K562 (cell line): ENCODE results near the gene TESMIN. TPM values are rescaled to one million over a fixed set of nuclear protein-coding genes. Genes with fewer than 3 reads are reported as not detected.

ENCODE experiments used
- ATAC-seq: fragments of 200-7000 bp; cut with Tn5 transposase; 3 replicates; pipeline ENCODE4 v1.9.1; 2020; ENCODE audit warnings: moderate library complexity
- BruUV-seq: library from RNA; stranded (reverse); fragments of 400-500 nt; replicated peaks from 2 replicates; lab custom pipeline; 2021; lab: Mats Ljungman, UMichigan
- CTCF ChIA-PET: fragments of 300-600 bp; formaldehyde crosslinking; extraction: SDS; loops from one replicate; lab custom pipeline; 2021; ENCODE audit warnings: low intra/inter-chr PET ratio; lab: Yijun Ruan, JAX
- POLR2A ChIA-PET: fragments of 300-600, 350-650 bp; sonication (Branson Sonifier 250); formaldehyde crosslinking; extraction: SDS; loops from one replicate; lab custom pipeline; 2021; ENCODE audit warnings: antibody characterized with exemption, inconsistent platforms; lab: Yijun Ruan, JAX
- DNase-seq, 4 experiments: peaks; one replicate each; pipeline versions ENCODE4 v3.0.0 to v3.0.0-alpha.2; 2011 to 2018; ENCODE audit warnings: low spot score in 3 of 4, mixed read lengths in 3 of 4; ENCODE audit errors: extremely low read depth in 1 of 4
- FAIRE-seq: peaks from 2 replicates; lab custom pipeline; 2011; peaks lifted over from hg19 to GRCh38; lab: Jason Lieb, UNC
- H2AFZ ChIP-seq: 2 replicates; pipeline ENCODE4 v1.6.0; 2011; ENCODE audit warnings: low read depth, low read length, control low read depth, inconsistent platforms
- H3K27ac ChIP-seq: fragments of 200-600 bp; 3 replicates; pipeline ENCODE4 v1.8.0; 2011; ENCODE audit warnings: low read depth, mild to moderate bottlenecking, control low read depth, inconsistent platforms, low read length, moderate library complexity, mixed read lengths; ENCODE audit errors: extremely low read depth
- H3K27me3 ChIP-seq, 2 experiments: fragments of 300-600 bp in 1 of 2; 2 replicates in 1 of 2; 3 replicates in 1 of 2; pipeline versions ENCODE4 v1.6.0 to v1.8.0; 2011; ENCODE audit warnings: inconsistent platforms in 2 of 2, low read length in 2 of 2, mild to moderate bottlenecking in 1 of 2, mixed read lengths in 1 of 2, moderate library complexity in 1 of 2; ENCODE audit not compliant: control insufficient read depth in 2 of 2, insufficient read depth in 2 of 2
- H3K36me3 ChIP-seq: fragments of 300-600 bp; 3 replicates; pipeline ENCODE4 v1.8.0; 2011; ENCODE audit warnings: mild to moderate bottlenecking, low read length, inconsistent platforms; ENCODE audit not compliant: control insufficient read depth, insufficient read depth
- H3K4me1 ChIP-seq, 2 experiments: fragments of 200-600 bp in 1 of 2; replicated peaks in 1 of 2; 2 replicates in 1 of 2; 3 replicates in 1 of 2; pipeline versions ENCODE4 v1.5.1 to v1.8.0; 2011; ENCODE audit warnings: inconsistent platforms in 2 of 2, low read length in 2 of 2, mild to moderate bottlenecking in 1 of 2, mixed read lengths in 1 of 2, moderate library complexity in 1 of 2; ENCODE audit not compliant: control insufficient read depth in 2 of 2, insufficient read depth in 2 of 2
- H3K4me2 ChIP-seq: 2 replicates; pipeline ENCODE4 v1.6.1; 2011; ENCODE audit warnings: low read length, control low read depth, inconsistent platforms, mixed read lengths; ENCODE audit not compliant: insufficient read depth
- H3K4me3 ChIP-seq: fragments of 200-600 bp; sonication (generic), shearing (Covaris generic); 2 replicates; pipeline ENCODE4 v1.5.1; 2016; ENCODE audit warnings: control low read depth, inconsistent platforms
- H3K79me2 ChIP-seq: fragments of 200-600 bp; 3 replicates; pipeline ENCODE4 v1.8.0; 2011; ENCODE audit warnings: low read length, inconsistent platforms; ENCODE audit not compliant: control insufficient read depth, insufficient read depth
- H3K9ac ChIP-seq, 2 experiments: 2 replicates each; pipeline versions ENCODE4 v1.6.0 to v1.6.1; 2011; ENCODE audit warnings: low read depth in 2 of 2, low read length in 2 of 2, control low read depth in 1 of 2, inconsistent platforms in 1 of 2, mild to moderate bottlenecking in 1 of 2, mixed read lengths in 1 of 2; ENCODE audit not compliant: insufficient read depth in 1 of 2
- H3K9me1 ChIP-seq: one replicate; pipeline ENCODE4 v1.6.0; 2011; ENCODE audit warnings: inconsistent platforms, mild to moderate bottlenecking, low read length, moderate library complexity; ENCODE audit not compliant: control insufficient read depth, insufficient read depth
- H3K9me3 ChIP-seq: replicated peaks from 2 replicates; pipeline ENCODE4 v1.5.1; 2011; ENCODE audit warnings: low read depth, low read length, inconsistent platforms; ENCODE audit not compliant: control insufficient read depth, insufficient read depth
- H4K20me1 ChIP-seq: replicated peaks from 2 replicates; pipeline ENCODE4 v1.6.1; 2011; ENCODE audit warnings: low read length, inconsistent platforms, mixed read lengths; ENCODE audit not compliant: control insufficient read depth, insufficient read depth
- BDP1 ChIP-seq: IDR thresholded peaks from 3 replicates; pipeline ENCODE4 v1.6.1; 2011; ENCODE audit not compliant: insufficient read length, insufficient read depth
- CEBPB ChIP-seq: fragments of 450-650 bp; IDR thresholded peaks from 2 replicates; pipeline ENCODE4 v1.6.1; 2016; ENCODE audit warnings: missing genetic modification characterization, missing compliant biosample characterization
- HSF4 ChIP-seq: fragments of 250-450 bp; sonication (Bioruptor Pico); IDR thresholded peaks from 2 replicates; pipeline ENCODE4 v2.1.2; 2022; ENCODE audit warnings: mild to moderate bottlenecking, moderate library complexity, borderline replicate concordance
- LEF1 ChIP-seq: fragments of 450-650 bp; IDR thresholded peaks from 2 replicates; pipeline ENCODE4 v1.6.1; 2016; ENCODE audit warnings: mild to moderate bottlenecking
- MCM7 ChIP-seq, 2 experiments: fragments of 450-650 bp; IDR thresholded peaks; 2 replicates each; pipeline ENCODE4 v1.6.1; 2016 to 2018
- MTA1 ChIP-seq: fragments of 450-650 bp; IDR thresholded peaks from 2 replicates; pipeline ENCODE4 v1.6.1; 2017; ENCODE audit warnings: borderline replicate concordance
- MXD1 ChIP-seq: fragments of 250-450 bp; sonication (Bioruptor Pico); IDR thresholded peaks from 2 replicates; pipeline ENCODE4 v1.8.0; 2021; ENCODE audit warnings: borderline replicate concordance, mild to moderate bottlenecking, moderate library complexity; ENCODE audit not compliant: poor library complexity, severe bottlenecking
- NFRKB ChIP-seq: fragments of 450-650 bp; IDR thresholded peaks from 2 replicates; pipeline ENCODE4 v1.6.1; 2016; ENCODE audit warnings: low read depth
- SMAD4 ChIP-seq: fragments of 250-450 bp; sonication (Bioruptor Pico); conservative IDR thresholded peaks from 2 replicates; pipeline ENCODE4 v1.8.0; 2021; ENCODE audit warnings: inconsistent platforms, mild to moderate bottlenecking, moderate library complexity
- TGIF2 ChIP-seq: sonication (generic); formaldehyde crosslinking; IDR thresholded peaks from 2 replicates; pipeline ENCODE4 v1.8.1; 2022; ENCODE audit warnings: mild to moderate bottlenecking, missing genetic modification reagents, moderate library complexity
- ZNF583 ChIP-seq: fragments of 250-450 bp; sonication (Bioruptor Pico); IDR thresholded peaks from 2 replicates; pipeline ENCODE4 v1.4.0; 2020
- WGBS: fragments of 100-300 bp; shearing (Covaris generic); methylation state at CpG from one replicate; pipeline ENCODE4 v1.1.6; 2016; ENCODE audit warnings: low coverage, mixed read lengths; ENCODE audit not compliant: insufficient coverage; ENCODE audit errors: missing lambda C conversion rate; 5-methylcytosine and 5-hydroxymethylcytosine counted together
- in situ Hi-C: fragments of 300-500 bp; cut with MboI; formaldehyde crosslinking; loops from 4 replicates; pipeline ENCODE4 v1.15.0; 2018; ENCODE audit warnings: inconsistent platforms, mixed read lengths
- intact Hi-C: fragments of 100-400 bp; cut with micrococcal nuclease; formaldehyde crosslinking; loops from 2 replicates; pipeline ENCODE4 v1.14.2; 2022
- polyA plus RNA-seq, 8 experiments: library from polyadenylated mRNA; depleted of rRNA in 4 of 8; stranded (reverse) in 5 of 8; unstranded in 3 of 8; fragments of >200 nt; fragmentation: Nextera tagmentation in 2 of 8; fragmentation: Illumina TruSeq in 1 of 8; extraction: Ambion mirVana in 2 of 8; extraction: Trizol in 1 of 8; gene quantifications; 2 replicates each; pipeline versions ENCODE4 v1.2.1 to v1.2.3, GENCODE V29; 2011 to 2014; ENCODE audit warnings: inconsistent platforms in 1 of 8, missing spikeins in 1 of 8
- total RNA-seq, 7 experiments: library from RNA; depleted of rRNA in 6 of 7; stranded (reverse); fragments of >200 nt in 6 of 7; fragmentation: Illumina TruSeq in 2 of 7; extraction: Trizol in 2 of 7; gene quantifications; 2 replicates each; pipeline versions ENCODE4 v1.2.1 to v1.2.3, GENCODE V29; 2011 to 2021; ENCODE audit warnings: low replicate concordance in 1 of 7
- TF ChIP-seq, protein P1 (sequence below), 2 experiments: fragments of 200-800 bp in 1 of 2; sonication (Bioruptor generic) in 1 of 2; sonication (generic) in 1 of 2; formaldehyde crosslinking in 1 of 2; IDR thresholded peaks in 1 of 2; conservative IDR thresholded peaks in 1 of 2; 2 replicates each; pipeline versions ENCODE4 v1.5.0 to v1.6.1; 2016 to 2020; ENCODE audit warnings: missing compliant biosample characterization in 1 of 2, missing genetic modification characterization in 1 of 2, missing genetic modification reagents in 1 of 2
- TF ChIP-seq, protein P2 (sequence below): fragments of 450-650 bp; IDR thresholded peaks from 2 replicates; pipeline ENCODE4 v1.6.1; 2016; ENCODE audit warnings: borderline replicate concordance
- TF ChIP-seq, protein P3 (sequence below): fragments of 450-650 bp; IDR thresholded peaks from 2 replicates; pipeline ENCODE4 v1.7.0; 2016; ENCODE audit warnings: borderline replicate concordance

TESMIN gene
- total and polyA plus RNA-seq, 9 of the 15 experiments (the other 6 are each of a cell fraction or from before 2014, with no cell fraction given), result 8.9 to 50.5 (median 15.0) TPM

DNA sequence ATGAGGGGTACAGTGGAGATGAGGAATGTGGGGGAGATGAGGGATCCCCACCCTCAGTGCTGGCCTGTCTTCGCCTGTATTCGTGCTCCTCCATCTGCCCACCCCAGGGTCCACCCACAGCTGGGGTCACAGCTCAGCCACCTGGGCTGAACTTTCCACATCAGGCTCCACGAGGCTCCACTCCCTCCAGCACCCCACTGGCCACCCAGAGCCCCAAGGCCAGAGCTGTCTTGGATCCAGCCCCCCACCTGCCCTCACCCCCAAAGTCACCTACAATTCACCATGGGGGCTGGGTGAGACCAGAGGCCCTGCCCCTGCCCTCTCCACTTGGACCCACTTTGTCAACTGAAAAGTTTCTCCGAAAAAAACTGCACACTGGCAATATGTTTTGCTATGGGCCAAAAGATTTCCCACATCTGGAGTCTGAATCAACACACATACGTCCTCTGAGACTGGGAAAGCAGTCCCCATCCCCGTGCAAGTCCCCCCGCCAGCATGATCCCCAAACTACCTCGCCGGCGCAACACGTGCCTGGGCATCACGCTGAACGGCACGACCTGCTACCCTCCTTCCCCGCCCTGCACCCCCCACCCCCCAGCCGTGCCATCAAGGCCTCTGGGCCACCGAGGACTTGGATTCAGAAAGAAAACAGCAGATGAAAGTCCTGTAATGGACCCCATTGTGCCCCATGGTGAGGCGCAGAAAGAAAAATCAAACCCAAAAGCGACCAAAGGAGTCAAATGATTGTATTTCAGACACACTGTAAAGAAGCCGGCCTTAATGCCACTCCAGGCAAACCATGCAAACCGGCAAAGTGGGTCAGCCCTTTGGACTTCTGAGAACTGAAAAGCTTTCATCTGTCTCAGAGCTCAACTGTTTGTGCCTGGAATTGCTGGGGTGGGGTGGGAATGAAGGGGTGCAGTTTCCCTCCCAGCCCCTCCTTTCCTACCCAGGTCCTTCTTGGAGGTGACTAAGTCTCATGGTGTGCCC, 83.5 kb downstream of the TESMIN start (continued):
- TF ChIP-seq, protein P1, sequence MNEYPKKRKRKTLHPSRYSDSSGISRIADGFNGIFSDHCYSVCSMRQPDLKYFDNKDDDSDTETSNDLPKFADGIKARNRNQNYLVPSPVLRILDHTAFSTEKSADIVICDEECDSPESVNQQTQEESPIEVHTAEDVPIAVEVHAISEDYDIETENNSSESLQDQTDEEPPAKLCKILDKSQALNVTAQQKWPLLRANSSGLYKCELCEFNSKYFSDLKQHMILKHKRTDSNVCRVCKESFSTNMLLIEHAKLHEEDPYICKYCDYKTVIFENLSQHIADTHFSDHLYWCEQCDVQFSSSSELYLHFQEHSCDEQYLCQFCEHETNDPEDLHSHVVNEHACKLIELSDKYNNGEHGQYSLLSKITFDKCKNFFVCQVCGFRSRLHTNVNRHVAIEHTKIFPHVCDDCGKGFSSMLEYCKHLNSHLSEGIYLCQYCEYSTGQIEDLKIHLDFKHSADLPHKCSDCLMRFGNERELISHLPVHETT (CRISPR knock-in tag; conservative IDR thresholded peaks at IDR 0.05 in 1 of 2, IDR thresholded peaks at IDR 0.05 in 1 of 2), result no peak
- TF ChIP-seq MTA1, result no peak

DNA sequence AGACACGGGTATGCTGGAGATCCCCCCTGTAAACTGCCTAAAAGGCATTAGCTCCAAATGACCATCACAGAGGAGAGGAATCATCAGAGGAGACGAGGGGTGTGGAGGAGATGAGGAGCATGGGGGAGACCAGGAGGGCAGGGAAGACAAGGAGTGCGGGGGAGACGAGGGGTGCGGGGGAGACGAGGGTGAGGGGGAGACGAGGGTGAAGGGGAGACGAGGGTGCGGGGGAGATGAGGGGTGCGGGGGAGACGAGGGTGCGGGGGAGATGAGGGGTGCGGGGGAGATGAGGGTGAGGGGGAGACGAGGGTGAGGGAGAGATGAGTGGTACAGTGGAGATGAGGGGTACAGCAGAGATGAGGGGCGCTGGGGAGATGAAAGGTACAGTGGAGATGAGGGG, 84.5 kb downstream of the TESMIN start:
- FAIRE-seq, result no peak
- no peak for TF ChIP-seq MCM7 (IDR thresholded peaks at IDR 0.05)
- TF ChIP-seq BDP1, result no peak
- no peak for TF ChIP-seq LEF1
- TF ChIP-seq ZNF583 (CRISPR knock-in tag), result no peak
- no peak for TF ChIP-seq SMAD4
- TF ChIP-seq MXD1 (CRISPR knock-in tag), result no peak
- no peak for TF ChIP-seq CEBPB (tag)
- TF ChIP-seq, protein P2, sequence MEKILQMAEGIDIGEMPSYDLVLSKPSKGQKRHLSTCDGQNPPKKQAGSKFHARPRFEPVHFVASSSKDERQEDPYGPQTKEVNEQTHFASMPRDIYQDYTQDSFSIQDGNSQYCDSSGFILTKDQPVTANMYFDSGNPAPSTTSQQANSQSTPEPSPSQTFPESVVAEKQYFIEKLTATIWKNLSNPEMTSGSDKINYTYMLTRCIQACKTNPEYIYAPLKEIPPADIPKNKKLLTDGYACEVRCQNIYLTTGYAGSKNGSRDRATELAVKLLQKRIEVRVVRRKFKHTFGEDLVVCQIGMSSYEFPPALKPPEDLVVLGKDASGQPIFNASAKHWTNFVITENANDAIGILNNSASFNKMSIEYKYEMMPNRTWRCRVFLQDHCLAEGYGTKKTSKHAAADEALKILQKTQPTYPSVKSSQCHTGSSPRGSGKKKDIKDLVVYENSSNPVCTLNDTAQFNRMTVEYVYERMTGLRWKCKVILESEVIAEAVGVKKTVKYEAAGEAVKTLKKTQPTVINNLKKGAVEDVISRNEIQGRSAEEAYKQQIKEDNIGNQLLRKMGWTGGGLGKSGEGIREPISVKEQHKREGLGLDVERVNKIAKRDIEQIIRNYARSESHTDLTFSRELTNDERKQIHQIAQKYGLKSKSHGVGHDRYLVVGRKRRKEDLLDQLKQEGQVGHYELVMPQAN, result no peak
- no peak for TF ChIP-seq TGIF2
- TF ChIP-seq HSF4, result no peak
- TF ChIP-seq, protein P3, sequence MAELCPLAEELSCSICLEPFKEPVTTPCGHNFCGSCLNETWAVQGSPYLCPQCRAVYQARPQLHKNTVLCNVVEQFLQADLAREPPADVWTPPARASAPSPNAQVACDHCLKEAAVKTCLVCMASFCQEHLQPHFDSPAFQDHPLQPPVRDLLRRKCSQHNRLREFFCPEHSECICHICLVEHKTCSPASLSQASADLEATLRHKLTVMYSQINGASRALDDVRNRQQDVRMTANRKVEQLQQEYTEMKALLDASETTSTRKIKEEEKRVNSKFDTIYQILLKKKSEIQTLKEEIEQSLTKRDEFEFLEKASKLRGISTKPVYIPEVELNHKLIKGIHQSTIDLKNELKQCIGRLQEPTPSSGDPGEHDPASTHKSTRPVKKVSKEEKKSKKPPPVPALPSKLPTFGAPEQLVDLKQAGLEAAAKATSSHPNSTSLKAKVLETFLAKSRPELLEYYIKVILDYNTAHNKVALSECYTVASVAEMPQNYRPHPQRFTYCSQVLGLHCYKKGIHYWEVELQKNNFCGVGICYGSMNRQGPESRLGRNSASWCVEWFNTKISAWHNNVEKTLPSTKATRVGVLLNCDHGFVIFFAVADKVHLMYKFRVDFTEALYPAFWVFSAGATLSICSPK, result no peak
- no peak for TF ChIP-seq NFRKB

More for the DNA sequence above, 84.5 kb downstream of the TESMIN start:
- in situ Hi-C loops (no loop called here), intact Hi-C loops (no loop called here)
- H3K36me3 ChIP-seq, result no peaks in the 10 kb centered on the region
- ATAC-seq, result no peak
- H3K4me2 ChIP-seq, result no peak overlapping the region
- no peak for DNase-seq
- H3K9ac ChIP-seq, result no peak overlapping the region
- ChIA-PET POLR2A (no interaction called here), CTCF (no interaction called here)
- peaks cover 16 to 56% of the 10 kb centered on the region in 2 experiments for H3K27me3 ChIP-seq
- H3K4me3 ChIP-seq, result no peak overlapping the region
- H3K27ac ChIP-seq, result no peak overlapping the region
- no peak overlapping the region for H2AFZ ChIP-seq
- H3K79me2 ChIP-seq, result no peaks in the 10 kb centered on the region
- H3K4me1 ChIP-seq, result peaks cover 0 to 18% of the 10 kb centered on the region in 2 experiments; a peak in 3 of 5 replicates
- 0% methylated on average over 3 of the region's 15 CpGs for WGBS
- no peaks in the 10 kb centered on the region for H3K9me3 ChIP-seq
- no peaks in the 10 kb centered on the region for H4K20me1 ChIP-seq
- no TSS peak for BruUV-seq
- H3K9me1 ChIP-seq, result no peaks in the 10 kb centered on the region
